Measurements from ENCODE around the gene APLP1. TPM values are rescaled to one million over a fixed set of nuclear protein-coding genes. Genes with fewer than 3 reads are reported as not detected.
A peak's percentile ranks its signal among the peaks of the same experiment; 100 is the strongest.
"Not testable (repeated sequence)": the region's sequence is repeated elsewhere in the genome, so short reads cannot be mapped to it uniquely, and the experiment has no call there.

APLP1 gene
- 7.1 TPM for polyA plus RNA-seq (ENCODE audit: insufficient read length)

DNA sequence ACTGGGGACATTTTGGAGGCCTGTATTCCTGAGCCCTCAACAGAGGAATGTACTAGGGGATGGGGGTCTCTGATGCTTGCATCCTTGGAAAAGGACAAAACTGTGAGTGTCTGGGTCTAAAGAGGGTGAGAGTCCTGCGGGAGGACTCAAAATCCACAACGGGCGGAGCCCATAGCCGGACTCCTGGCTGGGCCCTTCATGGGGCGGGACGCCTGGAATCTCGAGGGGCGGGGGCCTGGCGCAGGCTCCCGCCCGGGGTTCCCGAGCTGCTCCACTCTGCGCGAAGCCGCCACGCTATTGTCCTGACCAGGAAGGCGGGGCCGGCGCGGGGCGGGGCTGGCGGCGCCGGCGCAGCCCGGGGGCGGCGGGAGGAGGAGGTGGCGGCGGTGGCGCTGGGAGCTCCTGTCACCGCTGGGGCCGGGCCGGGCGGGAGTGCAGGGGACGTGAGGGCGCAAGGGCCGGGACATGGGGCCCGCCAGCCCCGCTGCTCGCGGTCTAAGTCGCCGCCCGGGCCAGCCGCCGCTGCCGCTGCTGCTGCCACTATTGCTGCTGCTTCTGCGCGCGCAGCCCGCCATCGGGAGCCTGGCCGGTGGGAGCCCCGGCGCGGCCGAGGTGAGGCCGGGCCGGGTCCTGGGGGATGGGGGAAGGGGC is at the start of gene APLP1:
TSS of gene APLP1 (plus strand) at position 403 of the 651 bp plus-strand sequence. CDS start at position 466, 63 bp downstream.
- peak; percentile 24 for DNase-seq (ENCODE audit: low read depth)

DNA sequence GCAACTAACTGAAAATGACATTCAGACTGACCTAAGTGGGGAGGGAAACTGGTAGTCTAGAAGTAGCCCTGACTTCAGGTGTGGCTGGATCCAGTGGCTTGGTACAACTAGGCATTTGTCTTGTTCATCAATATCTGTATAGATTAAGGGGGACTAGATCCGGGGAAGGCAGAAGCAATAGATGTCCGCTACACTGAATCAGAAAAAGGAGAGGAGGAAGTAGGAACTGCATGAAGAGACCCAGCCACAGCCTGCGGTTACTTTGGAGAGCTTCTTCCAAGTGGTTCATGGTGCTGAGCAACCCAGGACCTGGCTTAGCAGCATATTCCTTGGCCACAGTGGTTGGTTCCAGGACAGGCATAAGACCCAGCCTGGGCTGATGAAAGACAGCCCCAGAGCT is 45.8 kb upstream of the APLP1 start:
- no peak for DNase-seq (ENCODE audit: low read depth)

DNA sequence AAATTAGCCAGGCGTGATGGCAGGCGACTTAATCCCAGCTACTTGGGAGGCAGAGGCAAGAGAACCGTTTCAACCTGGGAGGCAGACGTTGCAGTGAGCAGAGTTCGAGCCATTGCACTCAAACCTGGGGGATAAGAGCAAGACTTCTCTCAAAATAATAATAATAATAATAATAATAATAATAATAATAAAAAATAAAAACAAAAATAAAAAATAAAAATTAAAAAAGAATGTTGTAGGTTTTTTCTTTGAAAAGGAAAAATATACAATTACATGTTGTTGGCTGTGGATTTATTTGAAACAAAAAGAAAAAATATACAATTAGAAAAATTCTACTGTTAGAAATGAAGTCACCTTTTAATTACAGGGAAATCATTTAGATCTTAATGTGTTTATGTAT is 44.2 kb upstream of the APLP1 start:
- DNase-seq (ENCODE audit: low read depth): no peak

DNA sequence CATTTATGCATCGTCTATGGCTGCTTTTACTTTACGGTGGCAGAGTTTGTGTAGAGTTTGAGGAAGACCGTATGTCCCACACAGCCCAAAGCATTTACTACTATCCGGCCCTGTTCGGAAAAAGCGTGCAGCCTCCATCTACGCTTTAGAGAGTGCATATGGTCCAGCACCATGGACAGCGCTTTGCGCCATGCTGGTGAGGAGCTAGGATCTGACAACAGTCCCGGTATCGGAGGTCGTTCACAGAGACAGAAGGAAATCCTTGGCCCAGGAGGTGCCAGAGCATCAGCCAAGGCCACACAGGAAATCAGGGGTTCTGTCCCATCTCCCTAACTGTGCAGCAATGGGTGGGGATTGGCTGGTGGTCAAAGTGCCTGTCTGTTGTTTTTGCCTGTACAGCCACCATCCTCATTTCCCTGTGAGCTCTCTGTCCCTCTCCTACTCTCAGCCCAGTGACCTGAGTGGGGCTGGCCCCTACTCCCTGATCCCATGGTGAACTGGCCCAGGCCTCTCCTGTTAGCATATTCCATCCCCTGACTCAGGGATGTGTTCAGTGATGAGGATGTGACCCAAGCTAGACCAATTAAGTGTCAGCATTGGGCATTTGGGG is 39.6 kb upstream of the APLP1 start:
- peak; percentile 67 for DNase-seq (ENCODE audit: low read depth)

DNA sequence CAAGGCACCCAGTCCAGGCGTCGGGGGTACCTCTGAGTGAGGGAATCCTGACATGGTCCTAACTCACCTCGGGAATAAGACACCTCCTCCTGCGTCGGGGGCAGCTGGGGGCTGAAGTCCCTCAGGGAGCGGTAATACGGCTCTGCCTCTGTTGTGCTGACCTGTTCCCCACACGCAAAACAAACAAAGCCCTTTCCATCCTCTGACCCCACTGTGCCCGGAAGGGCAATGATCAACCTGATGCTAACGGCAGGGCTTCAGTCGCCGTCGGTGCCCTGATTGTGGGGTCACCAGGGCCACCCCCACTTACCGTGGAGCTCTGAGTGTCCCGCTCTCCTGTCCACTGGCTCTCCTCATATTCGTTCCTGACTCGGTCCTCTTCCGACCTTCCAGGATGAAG is 37.4 kb upstream of the APLP1 start:
- DNase-seq (ENCODE audit: low read depth): no peak

DNA sequence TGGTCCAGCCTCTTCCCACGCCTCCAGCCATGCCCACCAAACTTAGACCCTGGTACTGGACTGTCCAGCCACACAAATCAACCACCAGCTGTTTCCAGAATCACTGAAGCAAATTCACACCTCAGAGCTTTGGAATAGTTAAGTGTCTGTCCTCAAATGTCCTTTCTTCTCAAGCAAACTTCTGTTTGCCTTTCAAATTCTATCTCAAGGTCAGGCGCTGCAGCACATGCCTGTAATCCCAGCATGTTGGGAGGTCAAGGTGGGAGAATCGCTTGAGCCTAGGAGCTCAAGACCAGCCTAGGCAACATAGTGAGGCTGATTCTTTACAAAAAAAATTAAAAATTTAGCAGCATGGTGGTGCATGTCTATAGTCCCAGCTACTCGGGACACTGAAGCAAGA is 36.3 kb upstream of the APLP1 start:
- no peak for DNase-seq (ENCODE audit: low read depth)

DNA sequence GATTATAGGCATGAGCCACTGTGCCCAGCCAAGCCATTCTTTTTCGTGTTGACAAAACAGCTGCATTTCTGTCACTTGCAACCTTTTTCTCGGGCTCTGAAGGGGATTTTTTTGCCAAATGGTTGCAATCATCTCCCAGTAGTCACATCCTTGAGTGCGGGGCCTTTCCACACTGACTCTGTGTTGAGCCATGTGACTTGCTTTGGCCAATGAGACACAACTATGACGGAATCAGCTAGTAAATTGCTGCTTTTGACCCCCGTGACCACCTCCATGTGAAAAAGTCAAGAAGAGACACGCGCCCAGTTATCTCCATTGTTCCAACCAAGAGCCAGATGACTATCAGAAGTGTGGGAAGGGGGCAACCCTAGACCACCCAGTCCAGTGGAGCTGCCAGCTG is 34.4 kb upstream of the APLP1 start:
- DNase-seq (ENCODE audit: low read depth): no peak

DNA sequence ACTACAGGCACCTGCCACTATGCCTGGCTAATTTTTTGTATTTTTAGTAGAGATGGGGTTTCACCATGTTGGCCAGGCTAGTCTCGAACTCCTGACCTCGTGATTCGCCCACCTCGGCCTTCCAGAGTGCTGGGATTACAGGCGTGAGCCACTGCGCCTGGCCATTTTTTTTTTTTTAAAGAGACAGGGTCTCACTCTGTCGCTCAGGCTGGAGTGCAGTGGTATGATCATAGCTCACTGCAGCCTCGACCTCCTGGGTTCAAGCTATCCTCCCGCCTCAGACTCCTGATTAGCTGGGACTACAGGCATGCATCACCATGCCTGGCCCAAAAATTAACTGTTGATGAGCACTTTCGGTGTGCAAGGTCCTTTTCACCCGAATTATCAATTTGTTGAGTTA is 32.3 kb upstream of the APLP1 start:
- DNase-seq (ENCODE audit: low read depth): not testable (repeated sequence)

DNA sequence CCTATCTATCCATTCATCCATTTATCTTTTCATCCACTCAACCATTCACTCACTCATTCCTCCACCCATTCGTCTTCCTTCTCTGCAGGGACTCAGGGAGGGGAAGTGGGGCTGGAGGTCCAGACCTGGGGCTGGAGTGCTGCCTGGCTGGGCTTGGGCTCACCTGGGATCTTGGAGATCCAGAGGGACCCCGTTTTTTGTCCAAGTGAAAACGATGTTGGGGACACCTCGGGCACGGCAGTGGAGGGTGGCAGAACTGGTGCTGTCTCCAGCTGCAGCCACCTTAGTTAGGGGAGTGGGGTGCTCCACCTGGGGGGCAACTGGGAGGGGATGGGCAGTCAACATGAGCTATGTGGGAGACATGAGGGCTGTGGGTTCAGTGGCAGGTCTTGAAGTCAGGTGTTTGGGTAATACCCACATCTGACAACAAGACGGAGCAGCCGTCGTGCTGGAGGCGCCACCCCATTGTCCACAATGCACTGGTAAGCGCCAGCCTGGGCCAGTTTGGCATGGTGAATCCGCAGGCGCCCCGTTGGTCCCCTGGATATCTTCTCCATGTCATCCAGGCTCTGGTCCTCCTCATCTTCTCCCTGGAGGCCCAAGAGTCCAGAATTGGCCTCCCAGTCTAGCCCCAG is 26.3 kb upstream of the APLP1 start:
- DNase-seq (ENCODE audit: low read depth): no peak

DNA sequence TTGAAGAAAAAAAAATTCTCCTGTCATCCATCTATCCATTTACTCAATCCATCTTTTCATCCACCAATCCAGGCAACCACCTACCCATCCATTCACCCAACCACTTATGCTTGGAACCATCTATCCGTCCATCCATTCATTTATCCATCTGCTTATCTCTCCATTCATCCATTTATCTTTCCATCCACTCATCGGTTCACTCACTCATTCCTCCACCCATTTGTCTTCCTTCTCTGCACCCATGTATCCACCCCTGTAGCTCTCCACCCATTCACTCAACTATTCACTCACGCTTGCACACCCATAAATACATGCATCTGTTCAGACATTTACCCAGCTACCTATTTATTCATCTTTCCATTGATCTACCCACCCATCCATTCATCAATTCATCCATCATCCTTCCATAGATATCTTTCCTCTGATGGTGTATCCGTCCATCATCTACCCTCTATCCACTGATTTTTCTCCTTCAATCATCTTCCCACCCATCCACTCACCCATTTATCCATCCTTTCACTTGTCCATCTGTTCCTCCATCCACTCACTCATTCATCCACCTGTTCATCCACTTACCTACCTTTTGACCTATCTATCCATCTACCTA is 25.6 kb upstream of the APLP1 start:
- no peak for DNase-seq (ENCODE audit: low read depth)

DNA sequence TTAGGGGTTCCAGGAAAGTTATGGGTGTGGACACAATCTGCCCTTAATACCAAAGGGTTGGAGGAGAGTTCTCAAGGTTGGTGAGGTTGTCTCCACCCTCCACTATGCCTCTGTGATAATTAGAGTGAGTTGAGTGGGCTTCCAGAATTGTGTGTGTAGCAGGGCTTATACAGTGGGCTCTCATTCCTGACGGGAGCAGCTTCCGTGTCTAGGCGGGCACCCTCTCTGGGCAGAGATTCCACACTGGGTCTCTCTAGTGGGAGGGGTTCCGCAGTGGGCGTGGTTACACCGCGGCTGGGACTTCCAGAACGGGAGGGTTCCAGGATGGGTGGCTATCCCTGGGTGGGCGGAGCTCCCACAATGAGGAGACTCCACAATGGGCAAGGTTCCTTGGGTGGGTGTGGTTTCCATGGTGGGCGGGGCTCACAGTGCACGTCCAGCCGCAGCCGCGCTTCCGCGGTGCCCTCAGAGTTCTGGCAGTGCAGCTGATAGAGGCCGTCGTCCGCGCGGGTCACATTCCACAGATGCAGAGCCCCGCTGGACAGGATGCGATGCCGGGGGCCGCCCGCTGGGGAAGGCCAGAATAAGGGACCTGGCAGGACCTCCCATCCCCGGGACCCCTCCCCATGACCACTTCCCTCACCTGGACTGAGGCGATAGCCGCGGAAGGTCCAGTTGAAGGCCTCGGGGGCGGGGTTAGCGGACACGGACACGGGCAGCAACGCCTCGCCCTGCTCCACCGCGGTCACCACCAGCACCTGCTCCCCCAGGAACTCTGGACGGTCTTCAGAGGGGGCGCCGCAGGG is 24.5 kb upstream of the APLP1 start:
- DNase-seq (ENCODE audit: low read depth): no peak

DNA sequence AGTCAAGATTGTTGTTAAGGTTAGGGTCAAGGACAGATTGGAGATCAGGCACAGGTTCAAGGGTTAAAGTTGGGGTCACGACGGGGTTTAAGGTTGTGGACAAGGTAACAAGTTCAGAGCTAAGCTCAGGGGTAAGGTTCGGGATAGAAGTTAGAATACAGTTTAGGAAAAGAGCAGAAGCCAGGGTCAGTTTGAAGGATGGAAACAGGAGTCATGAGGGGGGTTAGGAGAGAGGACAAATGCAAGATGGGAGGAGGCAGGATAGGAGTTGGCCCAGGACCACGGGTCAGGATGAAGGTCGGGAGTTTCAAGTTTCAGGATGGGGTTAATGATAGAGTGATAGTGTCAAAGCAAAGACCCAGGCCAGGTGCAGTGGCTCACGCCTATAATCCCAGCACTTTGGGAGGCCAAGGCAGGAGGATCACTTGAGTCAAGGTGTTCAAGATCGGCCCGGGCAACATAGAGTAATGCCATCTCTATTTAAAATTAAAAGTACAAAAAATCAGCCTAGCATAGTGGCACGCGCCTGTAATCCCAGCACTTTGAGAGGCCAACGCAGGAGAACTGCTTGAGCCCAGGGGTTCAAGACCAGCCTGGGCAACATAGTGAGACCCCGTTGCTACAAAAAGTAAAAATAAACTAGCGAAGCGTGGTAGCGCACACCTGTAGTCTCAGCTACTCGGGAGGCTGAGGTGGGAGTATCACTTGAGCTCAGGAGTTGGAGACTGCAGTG is 23.7 kb upstream of the APLP1 start:
- DNase-seq (ENCODE audit: low read depth): no peak

DNA sequence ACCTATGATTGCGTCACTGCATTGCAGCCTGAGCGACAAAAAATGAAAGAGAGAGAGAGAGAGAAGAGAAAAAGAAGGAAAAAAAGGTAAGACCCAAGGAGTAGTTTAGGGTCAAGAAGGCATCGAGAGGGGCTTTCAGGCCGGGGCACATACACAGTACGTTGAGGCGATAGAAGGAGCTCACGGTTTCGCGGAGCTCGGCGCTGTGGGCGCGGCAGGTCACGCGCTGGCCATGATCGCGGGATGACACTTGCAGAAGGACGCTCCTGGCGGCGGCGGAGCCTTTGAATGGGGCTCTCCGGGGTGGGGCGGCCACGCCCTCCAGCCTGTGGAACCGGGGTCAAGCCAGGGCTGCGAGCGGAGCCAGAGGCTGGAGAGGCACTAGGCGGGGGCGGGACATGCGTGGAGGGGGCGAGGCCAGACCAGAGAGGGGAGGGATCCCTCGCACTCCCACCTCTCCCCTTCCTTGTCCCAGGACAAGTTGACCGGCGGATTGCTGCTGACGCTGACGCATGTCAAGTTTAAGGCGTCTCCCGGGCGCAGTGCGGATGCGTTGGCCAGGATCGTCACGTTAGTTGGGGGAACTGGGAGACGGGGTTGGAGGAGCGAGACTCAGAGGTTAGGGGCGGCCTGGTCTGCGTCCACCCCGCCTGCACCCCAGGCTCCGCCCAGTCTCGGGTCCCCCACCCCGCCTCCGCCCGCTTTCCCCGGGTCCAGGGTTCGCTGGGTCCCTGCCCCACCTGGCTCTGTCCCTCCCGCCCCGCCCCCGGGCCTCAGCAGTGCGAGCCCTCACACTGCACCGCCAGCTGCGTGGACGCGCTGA is 22.9 kb upstream of the APLP1 start:
- DNase-seq (ENCODE audit: low read depth): no peak

DNA sequence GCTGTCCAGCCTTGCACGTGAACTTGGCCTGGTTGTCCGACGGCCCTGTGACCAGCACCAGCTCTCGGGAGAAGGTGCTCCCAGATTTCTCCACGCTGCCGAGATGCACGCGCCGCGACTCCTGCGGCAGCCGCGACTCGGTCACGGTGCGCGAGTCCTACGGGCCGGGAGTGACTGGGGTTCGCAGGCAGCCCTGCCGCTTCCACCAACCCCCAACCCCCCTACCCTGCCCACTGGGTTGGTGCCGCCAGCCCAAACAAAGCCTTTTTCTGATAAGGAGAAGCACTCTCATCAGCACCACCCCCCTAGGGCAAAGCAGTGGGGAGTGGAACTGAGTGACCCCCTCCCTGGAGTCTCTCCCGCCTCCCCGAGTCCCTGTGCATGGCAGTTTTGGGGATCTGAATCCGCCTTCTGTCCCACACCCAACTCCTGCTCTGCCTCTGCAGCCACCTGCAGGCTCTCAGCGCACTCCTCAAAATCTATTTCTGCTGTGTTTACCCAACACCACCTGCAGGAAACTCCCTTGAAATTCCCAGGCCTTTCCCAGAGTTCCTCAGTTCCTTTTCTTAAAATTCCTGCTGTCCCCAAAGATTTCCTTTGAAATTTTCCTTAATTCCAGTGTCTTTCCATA is 22.2 kb upstream of the APLP1 start:
- DNase-seq (ENCODE audit: low read depth): no peak

DNA sequence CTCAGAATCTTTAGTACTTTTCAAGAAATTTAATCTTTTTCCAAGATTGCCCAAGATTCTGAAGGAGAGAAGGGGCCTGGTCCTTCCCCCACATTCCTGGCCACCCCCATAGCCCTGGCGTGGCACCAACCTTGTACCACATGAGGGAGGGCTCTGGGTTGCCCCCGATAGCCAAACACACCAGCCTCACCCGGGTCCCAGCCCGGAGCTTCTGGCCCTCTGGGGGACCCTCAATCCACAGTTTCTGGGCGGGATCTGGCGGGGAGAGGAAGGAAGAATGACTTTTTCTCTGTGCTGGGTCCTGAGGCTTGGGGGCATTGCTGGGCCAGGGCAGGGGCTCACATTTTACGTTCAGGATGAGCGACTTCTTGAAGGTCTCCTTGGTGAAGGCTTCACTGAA is 20.5 kb upstream of the APLP1 start:
- DNase-seq (ENCODE audit: low read depth): no peak

DNA sequence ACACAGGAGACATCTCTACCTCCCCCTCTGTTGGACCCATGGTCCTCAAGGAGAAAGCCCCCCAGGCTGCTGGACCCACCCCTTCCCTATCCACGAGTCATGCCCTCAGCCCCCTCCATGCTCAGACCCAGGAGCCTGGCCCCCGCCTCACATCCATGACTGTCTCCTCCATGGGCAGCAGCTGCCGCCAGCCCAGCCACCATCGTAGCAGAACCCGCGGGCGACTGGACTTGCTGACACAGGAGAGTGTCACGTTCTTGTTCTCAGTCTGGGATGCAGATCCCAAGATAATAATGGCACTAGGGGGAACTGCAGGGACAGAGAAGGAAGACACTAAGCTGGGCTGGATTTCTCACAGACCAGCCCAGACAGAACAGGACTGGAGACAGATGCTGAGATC is 19.9 kb upstream of the APLP1 start:
- DNase-seq (ENCODE audit: low read depth): no peak

DNA sequence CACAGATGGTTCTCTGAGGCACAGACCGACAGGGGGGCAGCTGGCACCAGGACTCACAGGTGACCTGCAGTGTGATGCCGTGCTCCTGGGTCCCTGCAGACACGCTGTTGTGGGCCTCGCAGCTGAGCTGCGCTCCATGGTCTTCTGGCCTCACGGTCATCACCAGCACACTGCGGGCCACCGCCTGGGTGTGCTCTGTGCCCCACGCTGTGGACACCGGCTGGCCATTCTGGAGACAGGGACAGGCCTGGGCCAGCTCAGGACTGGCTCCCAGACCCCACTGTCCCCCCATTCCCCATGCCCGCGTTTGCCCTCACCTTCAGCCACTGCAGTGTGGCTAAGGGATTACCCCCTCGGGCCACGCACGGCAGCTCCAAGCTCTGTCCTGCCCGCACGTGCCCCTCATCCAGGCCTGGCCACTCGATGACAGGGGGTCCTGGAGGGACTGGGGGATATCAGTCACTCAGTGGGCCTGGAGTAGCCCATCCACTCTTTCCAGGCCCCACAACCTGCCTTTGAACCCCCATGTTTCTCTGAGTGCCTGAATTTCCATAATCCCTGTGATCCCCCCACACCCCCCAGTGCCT is 19.4 kb upstream of the APLP1 start:
- no peak for DNase-seq (ENCODE audit: low read depth)

DNA sequence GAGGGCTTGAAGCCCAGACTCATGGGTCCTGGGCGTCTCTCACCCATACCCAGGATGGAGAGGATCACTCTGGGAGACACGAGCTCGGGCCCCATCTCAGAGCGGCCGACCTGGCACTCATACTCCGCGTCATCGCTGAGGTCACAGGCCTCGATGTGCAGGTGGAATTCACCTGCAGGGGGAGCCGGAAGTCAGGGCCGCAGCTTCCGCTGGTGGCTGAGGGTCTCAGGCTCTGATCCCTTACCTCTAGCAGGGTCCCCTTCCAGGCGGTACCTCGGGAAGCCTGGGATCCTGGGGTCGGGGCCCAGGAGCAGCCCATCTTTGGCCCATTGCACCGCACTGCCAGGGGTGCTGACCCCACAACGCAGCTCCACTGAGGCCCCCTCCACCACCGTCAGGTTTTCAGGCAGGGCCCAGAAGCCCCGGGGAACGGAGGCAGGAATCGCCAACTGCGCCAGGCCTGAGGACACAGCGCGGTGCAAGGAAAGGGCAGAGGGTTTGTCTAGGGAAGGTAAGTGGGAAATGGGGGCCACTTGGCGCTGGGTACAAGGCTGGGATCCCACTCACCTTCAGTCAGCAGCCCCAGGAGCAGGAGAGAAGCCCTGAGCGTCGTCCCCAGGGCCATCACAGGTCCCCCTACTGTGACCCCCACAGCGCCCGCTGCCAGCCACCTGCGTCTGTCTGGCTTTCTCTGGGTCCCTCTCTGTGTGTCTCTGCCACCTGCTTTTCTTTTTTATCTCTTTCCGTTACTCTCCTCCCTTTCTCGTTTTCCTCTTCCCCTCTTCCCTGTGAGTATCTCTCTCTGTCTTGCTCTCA is 17.0 kb upstream of the APLP1 start:
- DNase-seq (ENCODE audit: low read depth): no peak
